HG02852 (cell line): ENCODE data around the gene RTP5.
"Not testable (repeated sequence)": the region's sequence is repeated elsewhere in the genome, so short reads cannot be mapped to it uniquely, and the experiment has no call there.

Experiments used
- ATAC-seq: cut with Tn5 transposase; IDR thresholded peaks from one replicate; pipeline ENCODE4 v1.9.1; 2021; ENCODE audit warnings: mild to moderate bottlenecking, moderate library complexity; ENCODE audit not compliant: unreplicated experiment

RTP5 gene

DNA sequence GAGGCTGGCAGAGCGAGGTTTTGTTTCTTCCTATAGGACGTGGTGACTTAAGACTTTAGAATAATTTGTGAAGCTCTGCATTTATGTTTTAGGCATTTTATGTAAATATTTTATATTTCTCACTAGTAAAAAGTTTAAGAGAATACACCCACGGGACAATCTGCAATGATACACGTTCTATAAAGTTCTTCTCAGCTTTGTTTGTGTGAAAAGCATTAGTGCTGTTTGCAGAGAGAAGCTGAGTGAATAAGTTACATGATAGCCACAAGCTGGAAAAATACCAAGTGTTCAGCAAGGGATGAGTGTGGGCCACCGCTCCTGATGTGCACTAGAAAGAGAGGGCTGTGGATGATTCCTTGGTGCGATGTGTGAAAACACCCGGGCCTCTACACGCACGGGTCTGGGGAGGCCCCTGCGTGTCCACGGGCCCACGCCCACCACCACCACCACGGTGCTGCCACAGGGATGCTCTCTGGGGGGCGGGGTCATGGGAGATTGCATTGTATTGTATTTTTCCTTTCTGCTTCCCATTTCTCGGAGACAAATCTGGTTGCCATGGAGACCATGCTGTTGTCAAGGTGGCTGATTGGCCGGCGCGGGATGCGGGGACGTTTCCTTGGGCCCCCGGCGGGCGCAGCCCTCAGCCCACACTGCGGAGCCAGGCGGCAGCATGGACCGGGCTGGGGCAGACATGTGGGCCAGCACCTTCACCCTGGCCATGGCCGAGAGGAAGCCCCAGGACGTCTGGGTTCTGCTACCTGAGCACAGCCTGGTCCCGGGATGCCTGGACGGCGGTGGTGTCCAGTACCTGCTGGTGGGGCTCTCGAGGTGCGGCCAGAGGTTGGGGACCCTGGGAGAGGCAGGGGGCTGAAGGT lies at the start of gene RTP5:
Gene RTP5, plus strand, starts transcription at position 643 of the 875 bp plus-strand sequence. Its CDS starts 28 bp downstream, at position 671.
- no peak for ATAC-seq

DNA sequence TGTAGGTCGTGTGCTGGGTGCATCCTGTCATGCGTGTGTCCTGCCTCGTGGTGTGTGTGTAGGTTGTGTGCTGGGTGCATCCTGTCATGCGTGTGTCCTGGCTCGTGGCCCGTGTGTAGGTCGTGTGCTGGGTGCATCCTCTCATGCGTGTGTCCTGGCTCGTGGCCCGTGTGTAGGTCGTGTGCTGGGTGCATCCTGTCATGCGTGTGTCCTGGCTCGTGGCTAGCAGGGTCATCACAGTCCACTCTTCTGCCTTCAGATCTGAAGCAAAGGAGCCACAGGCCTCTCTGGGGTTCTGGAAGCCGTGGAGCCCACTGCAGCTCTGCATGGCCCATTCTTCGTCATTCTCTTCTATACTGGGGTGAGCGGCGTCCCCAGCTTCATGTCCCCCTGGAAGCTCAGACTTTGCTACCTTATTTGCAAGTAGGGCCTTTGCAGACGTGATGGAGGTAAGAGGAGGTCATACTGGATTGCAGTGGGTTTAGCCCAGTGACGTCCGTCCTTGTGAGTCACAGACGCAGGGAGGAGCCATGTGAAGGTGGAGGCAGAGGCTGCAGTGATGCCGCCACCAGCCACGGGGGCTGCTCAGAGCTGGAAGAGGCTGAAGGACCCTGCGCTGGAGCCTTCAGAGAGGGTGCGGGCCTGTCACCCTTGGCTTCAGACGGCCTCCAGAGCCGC lies 49.4 kb upstream of the RTP5 start:
- ATAC-seq = not testable (repeated sequence)

DNA sequence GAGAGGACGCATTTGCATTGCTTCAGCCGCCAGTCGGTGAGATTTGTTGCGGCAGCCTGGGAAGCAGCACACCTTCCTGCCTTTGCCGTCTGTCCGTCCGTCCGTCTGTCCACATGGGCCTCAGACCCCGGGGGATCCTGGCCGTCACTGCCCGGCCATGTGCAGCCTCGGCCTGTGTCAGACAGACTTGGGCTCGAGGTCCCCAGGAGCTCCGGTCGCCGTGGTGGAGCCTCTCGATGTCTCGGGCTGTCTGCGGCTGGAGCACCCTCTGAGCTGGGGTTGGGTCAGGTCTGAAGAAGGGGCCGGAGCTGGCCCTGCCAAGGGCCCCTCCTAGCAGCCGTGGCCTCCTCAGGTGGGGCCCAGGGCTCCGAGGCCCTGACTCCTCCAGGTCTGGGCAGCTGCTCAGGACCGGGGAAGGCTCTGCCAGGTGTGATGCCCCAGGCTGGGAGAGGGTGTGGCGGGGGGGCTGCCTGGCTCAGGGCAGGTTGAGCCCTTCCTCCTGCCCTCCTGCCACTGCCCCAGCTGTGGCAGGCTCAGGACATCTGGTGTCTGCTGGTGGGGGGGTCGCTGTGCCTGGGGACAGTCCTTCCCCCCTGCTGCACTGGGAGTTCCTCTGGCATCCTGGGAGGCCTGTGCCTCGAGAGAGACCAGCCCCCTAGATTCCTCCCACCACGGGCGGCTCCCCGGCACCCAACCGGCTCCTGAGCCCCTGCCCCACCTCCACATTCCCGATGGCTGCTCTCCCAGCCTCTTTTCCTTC lies 48.7 kb upstream of the RTP5 start:
- no peak for ATAC-seq

DNA sequence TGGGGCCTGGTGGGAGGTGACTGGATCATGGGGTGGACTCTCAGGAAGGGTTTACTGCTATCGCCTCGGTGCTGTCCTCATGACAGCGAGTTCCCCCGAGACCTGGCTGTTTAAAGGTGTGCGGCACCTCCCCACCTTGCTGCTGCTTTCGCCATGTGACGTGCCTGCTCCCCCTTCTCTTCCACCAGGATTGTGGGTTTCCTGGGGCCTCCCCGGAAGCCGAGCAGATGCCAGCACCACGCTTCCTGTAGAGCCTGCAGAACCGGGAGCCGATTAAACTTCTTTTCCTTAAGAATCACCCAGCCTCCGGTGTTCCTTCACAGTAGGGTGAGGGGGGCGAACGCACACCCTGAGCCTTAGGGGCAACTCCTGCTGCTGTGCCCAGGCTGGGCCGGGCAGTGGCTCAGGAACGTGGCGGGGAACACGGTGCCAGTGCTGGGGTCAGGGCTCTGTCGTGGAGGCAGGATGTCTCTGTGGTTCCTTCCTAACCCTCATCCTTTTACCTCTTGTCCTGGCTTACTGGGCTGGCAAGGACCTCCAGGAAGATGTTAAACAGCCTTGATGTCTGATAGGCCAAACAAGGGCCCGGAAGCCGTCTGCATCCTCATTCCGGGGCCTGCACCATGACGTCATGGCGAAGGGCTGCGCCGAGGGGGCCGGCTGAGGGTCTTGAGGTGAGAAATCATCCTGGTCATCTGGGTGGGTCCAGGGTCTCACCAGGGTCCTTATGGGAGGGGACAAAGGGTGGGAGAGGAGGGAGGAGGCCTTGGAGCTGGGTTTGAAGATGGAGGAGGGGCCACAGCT lies 47.9 kb upstream of the RTP5 start:
- no peak for ATAC-seq

DNA sequence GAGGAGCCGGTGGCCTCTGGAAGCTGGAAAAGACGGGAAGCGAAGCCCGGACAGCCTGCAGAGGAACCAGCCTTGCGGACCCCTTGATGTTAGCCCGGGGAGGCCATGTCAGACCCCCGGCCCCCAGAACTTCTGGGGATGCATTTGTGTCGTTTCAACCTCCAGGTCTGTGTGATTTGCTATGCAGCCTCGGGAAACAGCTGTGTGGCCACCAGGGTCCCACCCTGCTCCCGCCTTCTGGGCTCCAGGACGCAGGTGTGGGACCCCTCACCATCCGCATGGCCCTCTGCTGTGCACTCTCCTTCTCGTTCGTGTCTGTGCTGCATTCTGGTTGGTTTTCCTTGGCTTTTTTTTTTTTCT lies 47.3 kb upstream of the RTP5 start:
- no peak for ATAC-seq

DNA sequence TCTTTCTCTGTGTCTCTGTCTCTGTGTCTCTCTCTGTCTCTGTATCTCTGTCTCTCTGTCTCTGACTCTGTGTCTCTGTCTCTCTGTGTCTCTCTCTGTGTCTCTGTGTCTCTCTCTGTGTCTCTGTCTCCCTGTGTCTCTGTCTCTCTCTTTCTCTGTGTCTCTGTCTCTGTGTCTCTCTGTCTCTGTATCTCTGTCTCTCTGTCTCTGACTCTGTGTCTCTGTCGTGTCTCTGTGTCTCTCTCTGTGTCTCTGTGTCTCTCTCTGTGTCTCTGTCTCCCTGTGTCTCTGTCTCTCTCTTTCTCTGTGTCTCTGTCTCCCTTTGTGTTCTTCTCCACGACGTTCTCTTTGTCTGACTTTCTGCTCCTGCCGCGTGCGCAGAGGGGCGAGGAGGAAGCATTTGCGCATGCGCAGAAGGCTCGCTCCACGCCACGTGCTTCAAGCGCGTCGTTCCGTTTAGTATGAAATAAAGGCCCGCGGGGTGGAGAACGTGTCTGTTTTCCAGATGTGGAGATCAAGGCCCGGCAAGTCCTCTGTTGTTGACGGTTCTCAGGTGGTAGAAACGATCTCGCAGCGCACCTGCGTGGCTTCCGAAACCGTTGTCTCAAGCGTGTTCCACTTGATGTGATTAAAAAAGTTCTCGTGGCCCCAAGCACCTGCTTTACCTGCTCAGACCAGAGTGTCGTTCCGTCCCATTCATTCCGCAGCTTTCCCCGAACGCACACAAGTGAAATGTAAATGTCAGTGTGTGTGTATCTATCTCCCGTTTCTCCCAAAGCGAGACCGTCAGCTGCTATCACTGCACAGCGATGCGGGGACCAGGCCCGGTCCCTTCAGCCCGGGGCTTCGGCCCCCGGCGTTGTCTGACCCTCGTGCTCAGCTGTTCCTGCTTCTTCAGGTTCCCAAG lies 45.7 kb upstream of the RTP5 start:
- not testable (repeated sequence) for ATAC-seq

DNA sequence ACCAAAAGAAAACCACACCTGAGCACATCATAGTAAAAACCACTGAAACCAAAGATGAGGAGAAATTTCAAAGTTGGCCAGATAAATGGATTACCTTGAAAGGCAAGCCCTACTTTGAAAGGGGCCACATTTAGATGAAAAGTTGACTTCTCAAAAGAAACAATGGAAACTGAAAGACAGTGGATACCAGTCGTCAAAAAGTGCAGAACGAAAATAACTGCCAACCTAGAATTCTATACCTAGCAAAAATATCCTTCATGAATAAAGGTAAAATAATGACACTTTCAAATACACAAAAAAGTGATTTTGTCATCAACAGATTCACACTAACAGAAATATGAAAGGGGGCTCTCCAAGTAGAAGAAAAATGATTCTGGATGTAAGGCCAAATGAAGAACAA lies 42.1 kb upstream of the RTP5 start:
- no peak for ATAC-seq

DNA sequence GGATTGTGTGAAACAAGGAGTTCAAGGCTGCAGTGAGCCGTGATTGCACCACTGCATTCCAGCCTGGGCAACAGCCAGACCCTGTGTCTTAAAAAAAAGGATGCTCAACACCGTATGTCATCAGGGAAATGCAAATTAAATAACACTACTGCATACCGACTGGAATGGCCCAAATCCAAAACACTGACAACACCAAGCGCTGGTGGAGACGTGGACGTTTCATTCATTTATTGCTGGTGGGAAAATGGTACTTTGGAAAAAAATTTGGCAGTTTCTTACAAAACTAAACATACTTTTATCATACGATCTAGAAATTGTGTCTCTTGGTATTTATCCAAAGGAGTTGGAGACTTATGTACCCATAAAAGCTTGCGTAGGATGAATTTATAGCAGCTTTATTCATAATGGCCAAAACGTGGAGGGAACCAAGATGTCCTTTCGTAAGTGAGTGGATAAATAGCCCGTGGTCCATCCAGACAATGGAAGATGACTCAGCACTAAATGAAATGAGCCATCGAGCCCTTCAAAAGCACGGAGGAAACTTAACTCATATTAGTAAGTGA lies 36.3 kb upstream of the RTP5 start:
- ATAC-seq = no peak

DNA sequence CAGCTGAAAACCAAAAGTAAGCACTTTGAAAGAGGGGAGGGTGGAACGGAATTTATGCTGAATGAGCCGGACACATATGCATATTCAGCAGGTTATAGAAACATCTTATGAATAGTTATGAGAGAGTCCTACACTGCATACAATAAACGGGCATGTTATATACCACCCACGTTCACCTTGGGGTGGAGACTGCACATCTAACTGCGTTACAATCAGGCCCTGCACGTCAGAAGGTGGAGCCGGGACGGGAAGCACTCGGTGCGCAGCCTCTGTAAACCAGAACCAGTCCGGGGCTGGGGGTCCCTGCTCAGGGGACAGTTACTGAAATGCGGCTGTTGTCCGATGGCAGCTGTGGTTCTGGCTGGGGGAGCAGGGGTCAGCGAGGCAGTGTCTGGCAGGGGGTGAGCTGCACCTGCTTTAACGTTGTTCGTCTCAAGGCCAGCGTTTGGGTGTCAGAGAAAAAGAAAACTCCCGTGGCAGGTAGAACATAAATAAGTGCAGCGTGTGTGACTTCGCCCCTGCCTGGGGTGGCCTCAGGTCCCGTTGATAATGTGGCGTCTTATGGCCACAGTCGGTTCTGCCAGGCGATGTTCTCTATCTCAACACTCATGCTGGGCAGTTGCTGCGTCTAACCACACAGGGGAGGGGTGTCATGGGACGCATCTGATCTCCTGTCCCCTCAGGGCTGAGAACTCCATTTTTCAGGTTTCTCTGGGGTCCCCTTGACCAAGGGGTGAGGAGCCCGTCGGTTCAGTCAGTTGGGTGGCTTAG lies 35.6 kb upstream of the RTP5 start:
- not testable (repeated sequence) for ATAC-seq

DNA sequence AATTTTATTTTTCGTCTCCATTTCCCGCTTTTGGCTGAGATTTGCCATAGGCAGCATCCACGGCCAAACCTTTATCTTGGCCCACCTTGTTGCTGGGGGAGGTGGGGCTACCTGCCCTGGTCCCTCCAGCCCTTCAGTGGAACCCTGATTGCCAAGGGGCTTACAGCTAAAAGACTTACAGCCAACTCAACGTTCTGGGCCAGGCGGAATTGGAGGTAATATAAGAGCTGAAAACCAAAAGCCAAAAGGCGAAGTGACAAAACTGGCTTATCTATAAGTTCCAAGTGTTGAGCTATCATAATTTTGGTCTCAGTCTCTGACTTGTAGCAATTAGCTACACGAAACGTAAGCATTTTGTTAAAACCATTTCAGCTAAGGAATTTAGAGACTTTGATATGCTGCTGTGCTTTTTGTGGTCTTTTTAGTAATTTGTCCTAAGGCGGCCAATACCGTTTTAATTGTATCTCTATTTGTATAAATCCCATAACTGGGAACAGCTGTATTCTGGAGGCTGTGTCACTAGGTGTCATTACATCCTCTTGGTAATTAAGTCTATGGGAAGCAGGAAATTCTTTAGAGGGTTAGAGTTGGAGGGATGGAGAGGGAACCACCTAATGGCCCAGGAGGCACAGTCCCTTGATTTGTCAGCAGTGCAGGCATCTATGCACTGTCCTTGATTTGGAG lies 34.9 kb upstream of the RTP5 start:
- ATAC-seq = no peak

DNA sequence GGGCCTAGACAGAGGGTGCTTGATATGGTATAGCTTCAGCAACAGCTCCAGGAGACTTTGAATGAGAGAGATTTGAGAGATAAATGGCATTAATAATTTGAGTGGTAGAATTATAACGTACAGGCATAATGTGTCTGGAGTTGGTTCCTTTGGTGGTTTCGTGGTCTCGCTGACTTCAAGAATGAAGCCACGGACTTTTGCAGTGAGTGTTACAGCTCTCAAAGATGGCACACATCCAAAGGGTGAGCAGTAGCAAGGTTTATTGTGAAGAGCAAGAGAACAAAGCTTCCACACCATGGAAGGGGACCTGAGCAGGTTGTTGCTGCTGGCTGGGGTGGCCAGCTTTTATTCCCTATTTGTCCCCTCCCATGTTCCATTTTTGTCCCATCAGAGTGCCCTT lies 33.9 kb upstream of the RTP5 start:
- ATAC-seq = no peak

DNA sequence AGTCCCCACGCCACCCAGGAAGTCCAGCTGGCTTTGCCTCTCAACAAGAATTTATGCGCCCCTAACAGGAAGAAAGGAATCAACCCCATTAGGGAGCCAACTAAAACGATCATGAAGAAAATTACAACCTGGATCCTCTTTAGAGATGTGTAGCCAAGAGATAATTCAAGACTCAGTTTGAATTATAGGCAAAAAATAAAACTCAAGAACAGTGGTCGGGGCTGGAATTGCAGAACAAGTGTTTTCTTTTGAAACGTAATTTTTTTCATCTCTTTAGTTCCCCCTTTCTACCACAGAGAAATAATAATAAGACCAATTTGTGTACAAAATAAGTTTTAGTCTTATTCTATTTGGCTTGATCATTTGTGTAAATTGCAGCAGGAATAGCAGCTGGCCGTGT lies 33.2 kb upstream of the RTP5 start:
- no peak for ATAC-seq

DNA sequence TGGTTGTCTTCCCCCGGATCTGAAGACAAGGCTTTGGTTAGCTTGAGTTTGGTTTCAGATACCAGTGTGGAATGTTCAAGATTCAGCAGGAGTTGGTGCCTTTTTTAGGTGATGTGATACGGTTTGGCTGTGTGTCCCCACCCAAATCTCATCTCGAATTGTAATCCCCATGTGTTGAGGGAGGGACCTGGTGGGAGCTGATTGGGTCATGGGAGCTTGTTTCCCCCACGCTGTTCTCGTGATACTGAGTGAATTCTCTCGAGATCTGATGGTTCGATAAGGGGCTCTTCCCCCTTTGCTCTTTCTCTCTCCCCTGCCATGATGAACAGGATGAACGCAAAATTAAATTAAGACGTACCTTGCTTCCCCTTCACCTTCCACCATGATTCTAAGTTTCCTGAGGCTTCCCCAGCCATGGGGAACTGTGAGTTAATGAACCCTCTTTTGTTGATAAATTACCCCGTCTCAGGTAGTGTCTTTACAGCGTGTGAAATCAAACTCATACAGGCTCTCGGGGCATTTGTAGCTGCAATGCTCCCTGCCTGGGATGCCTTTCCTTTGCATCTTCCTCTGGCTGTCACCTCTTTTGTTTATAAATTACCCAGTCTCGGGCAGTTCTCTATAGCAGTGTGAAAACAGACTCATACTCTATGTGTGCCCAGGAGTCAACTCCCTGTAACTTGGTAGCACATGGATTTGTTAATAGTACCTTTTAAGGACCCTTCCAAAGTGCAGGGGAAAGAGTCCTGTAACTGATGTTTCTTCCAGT lies 32.1 kb upstream of the RTP5 start:
- ATAC-seq = no peak

DNA sequence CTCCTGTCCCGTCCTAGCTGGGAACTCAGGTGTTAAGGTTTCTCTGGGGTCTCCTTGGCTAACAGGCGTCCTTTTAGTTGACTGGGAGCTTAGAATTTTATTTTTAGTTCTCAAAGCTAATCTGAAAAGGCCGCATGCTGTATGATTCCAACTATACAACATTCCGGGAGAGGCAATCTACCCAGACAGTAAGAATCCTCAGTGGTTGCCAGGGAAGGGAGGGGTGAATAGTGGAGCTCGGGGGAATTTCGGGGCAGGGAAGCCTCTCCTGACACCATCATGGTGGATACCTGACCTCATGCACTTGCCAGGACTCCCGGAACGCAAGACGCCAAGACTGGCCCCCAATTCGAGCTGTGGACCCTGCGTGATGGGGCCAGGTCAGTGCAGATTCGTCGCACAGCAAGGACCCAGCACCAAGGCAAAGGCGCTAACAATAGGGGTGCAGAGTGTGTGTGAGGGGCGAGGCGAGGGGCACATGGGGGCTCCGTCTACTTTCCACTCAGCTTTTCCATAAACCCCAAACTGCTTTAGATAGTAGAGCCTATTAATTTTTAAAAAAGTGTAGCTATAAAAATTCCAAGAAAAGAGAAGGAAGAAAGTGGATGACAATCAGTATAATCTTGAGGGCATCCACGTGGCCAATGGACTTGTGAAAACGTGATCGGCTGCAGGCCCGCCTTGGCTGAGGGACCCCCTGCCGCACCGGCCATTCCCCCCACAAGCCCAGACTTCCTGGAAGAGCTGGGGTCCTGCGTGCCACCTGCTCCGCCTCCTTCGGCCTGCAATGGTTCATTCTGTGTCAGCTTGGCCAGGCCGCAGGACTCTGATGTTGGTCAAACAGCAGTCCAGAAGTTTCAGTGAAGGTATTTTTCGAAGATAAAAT lies 28.1 kb upstream of the RTP5 start:
- ATAC-seq = no peak

DNA sequence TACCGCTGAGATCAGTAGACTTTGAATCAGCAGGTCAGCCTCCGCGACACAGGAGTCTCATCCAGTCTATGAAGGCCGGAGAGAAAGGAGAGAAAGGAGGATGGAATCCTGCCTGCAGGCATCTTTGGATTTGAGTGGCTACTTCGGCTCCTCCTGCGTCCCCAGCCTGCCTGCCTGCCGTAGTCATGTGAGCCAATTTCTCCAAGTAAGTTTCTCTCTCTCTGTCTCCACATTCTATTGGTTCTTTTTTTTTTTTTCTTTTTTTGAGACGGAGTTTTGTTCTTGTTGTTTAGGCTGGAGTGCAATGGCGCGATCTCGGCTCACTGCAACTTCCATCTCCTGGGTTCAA lies 27.5 kb upstream of the RTP5 start:
- no peak for ATAC-seq

DNA sequence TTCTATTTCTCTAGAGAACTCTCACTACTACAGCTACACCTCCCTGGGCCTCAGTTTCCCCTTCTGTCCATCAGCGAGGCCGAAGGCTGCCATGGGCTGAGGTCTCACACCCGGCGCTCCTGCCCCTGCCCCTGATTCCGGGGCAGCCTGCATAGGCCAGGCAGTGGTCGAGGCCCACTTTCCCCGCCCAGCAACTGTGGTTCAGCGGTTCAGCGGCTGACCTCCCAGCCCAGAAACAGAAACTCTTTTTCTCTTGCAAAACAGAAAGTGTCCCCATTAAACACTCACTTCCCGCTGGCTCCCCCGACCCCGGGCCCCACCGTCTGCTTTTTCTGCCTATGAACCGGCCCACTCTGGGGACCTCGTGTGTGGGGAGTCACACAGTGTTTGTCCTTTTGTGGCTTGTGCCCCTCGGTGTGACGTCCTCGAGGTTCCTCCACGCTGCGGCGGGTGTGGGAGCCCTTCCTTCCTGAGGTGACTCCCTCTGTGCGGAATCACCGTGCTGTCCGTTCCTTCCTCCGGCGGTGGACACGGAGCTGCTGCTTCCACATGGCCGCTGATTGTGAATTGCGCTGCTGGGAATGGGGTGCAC lies 26.8 kb upstream of the RTP5 start:
- ATAC-seq = no peak
